CMK (cell line): ENCODE results near the gene GMCL1.
"Not testable (repeated sequence)": the region's sequence is repeated elsewhere in the genome, so short reads cannot be mapped to it uniquely, and the experiment has no call there.

Experiments used
- DNase-seq: peaks from one replicate; pipeline ENCODE4 v3.0.0-alpha.2; 2010; ENCODE audit warnings: low read depth

Gene GMCL1

GRCh38 chr2:69807821-69808540 is 21.5 kb upstream of the GMCL1 start:
- no peak for DNase-seq

GRCh38 chr2:69810550-69810949 is 18.9 kb upstream of the GMCL1 start:
- no peak for DNase-seq

- no peak for DNase-seq
Measured at GRCh38 chr2:69811018-69811417, 18.4 kb upstream of the GMCL1 start.

- DNase-seq = no peak
Measured at GRCh38 chr2:69811591-69811990, 17.9 kb upstream of the GMCL1 start.

- no peak for DNase-seq
Measured at GRCh38 chr2:69815717-69816116, 13.7 kb upstream of the GMCL1 start.

- no peak for DNase-seq
Measured at GRCh38 chr2:69816923-69817542, 12.4 kb upstream of the GMCL1 start.

- DNase-seq = no peak
Measured at GRCh38 chr2:69817729-69818501, 11.5 kb upstream of the GMCL1 start.

GRCh38 chr2:69827796-69828540 is 1.5 kb upstream of the GMCL1 start:
- DNase-seq = no peak

GRCh38 chr2:69828938-69829255 is 563 bp upstream of the GMCL1 start:
- DNase-seq = no peak

GRCh38 chr2:69830045-69830905 is 815 bp downstream of the GMCL1 start:
- DNase-seq = no peak

- DNase-seq = not testable (repeated sequence)
Measured at GRCh38 chr2:69830906-69831241, 1.4 kb downstream of the GMCL1 start.

GRCh38 chr2:69831354-69831905 is 2.0 kb downstream of the GMCL1 start:
- no peak for DNase-seq

- no peak for DNase-seq
Measured at GRCh38 chr2:69833752-69834151, 4.3 kb downstream of the GMCL1 start.

- DNase-seq = no peak
Measured at GRCh38 chr2:69835666-69836065, 6.2 kb downstream of the GMCL1 start.

GRCh38 chr2:69836316-69836715 is 6.9 kb downstream of the GMCL1 start:
- DNase-seq = no peak

GRCh38 chr2:69837533-69837932 is 8.1 kb downstream of the GMCL1 start:
- no peak for DNase-seq

GRCh38 chr2:69843993-69844392 is 14.5 kb downstream of the GMCL1 start:
- no peak for DNase-seq

GRCh38 chr2:69844560-69844959 is 15.1 kb downstream of the GMCL1 start:
- no peak for DNase-seq

GRCh38 chr2:69846182-69847067 is 17.0 kb downstream of the GMCL1 start:
- no peak for DNase-seq

GRCh38 chr2:69847068-69847828 is 17.8 kb downstream of the GMCL1 start:
- peak; percentile 54 for DNase-seq
